ENCODE results near the gene TMEM204. TPM values are rescaled to one million over a fixed set of nuclear protein-coding genes. Genes with fewer than 3 reads are reported as not detected.

The TMEM204 gene
- total and polyA plus RNA-seq, 7 experiments from 2014 or later: 26.3 to 186 (median 152) TPM

- ChIA-PET CTCF (interaction anchor here (0.5 to 0.9 kb wide), 5 partner anchors 13 to 959 kb away, joined by 3 to 4 read pairs (median 3); partner anchors contain the start of gene NHLRC4), POLR2A (interaction anchor here (0.6 to 3.0 kb wide), 9 partner anchors 8 to 437 kb away, joined by 3 to 15 read pairs (median 4); partner anchors contain the start of genes JPT2, TELO2 and TMEM204)
- Mint-ChIP-seq H3K4me1 (peaks cover 12 to 47% (median 29%) of the 10 kb centered on the region in 7 donors), H3K27me3 (no peaks in the 10 kb centered on the region), H3K4me3 (peak overlapping the region; percentile 60 to 85 (median 78)), H3K27ac (peak overlapping the region; percentile 55 to 94 (median 88)), H3K36me3 (peaks cover 0 to 8% (median 0%) of the 10 kb centered on the region in 5 donors), H3K9me3 (no peaks in the 10 kb centered on the region)
- H3K36me3 ChIP-seq (ENCODE audit: control insufficient read depth in 2 of 3, insufficient read depth in 3 of 3, low read length in 3 of 3): peaks cover 0 to 4% (median 0%) of the 10 kb centered on the region in 3 experiments
- no peaks in the 10 kb centered on the region for H3K27me3 ChIP-seq (ENCODE audit: control insufficient read depth in 2 of 2, insufficient read depth in 2 of 2, low read length in 2 of 2)
- peak overlapping the region; percentile 71 for H3K27ac ChIP-seq (ENCODE audit: low read depth, low read length)
- ATAC-seq: peak; percentile 48
- intact Hi-C loops (cut with micrococcal nuclease): loop anchor here in 1 of 2 donors (1.0 to 10.0 kb wide), 5 partner anchors 9 to 399 kb away; partner anchors contain the start of gene JPT2
- no peaks in the 10 kb centered on the region for H3K9me3 ChIP-seq (ENCODE audit: control insufficient read depth in 2 of 3, low read length in 3 of 3)
- DNase-seq: peak in 3 of 9 donors; percentile 25 to 31 (median 30)
- peaks cover 10 to 33% of the 10 kb centered on the region in 2 donors for H3K4me1 ChIP-seq (ENCODE audit: control insufficient read depth in 2 of 2, insufficient read depth in 2 of 2, low read length in 2 of 2)
- H3K4me3 ChIP-seq (ENCODE audit: low read length): peak overlapping the region; percentile 24
These were observed 7.4 kb upstream of the TMEM204 start for GRCh38 chr16:1525871-1526607.

- H3K9me3 Mint-ChIP-seq: no peaks in the 10 kb centered on the region
- no peaks in the 10 kb centered on the region for H3K27me3 Mint-ChIP-seq
- intact Hi-C loops (cut with micrococcal nuclease): loop anchor here in 1 of 2 donors (1.0 to 10.0 kb wide), 5 partner anchors 8 to 398 kb away; partner anchors contain the start of gene JPT2
- Histone ChIP-seq H3K36me3 (ENCODE audit: control insufficient read depth in 2 of 3, insufficient read depth in 3 of 3, low read length in 3 of 3) (peaks cover 0 to 4% (median 0%) of the 10 kb centered on the region in 3 experiments), H3K4me3 (ENCODE audit: low read length) (peak overlapping the region; percentile 46), H3K27ac (ENCODE audit: low read depth, low read length) (peak overlapping the region; percentile 71), H3K27me3 (ENCODE audit: control insufficient read depth in 2 of 2, insufficient read depth in 2 of 2, low read length in 2 of 2) (no peaks in the 10 kb centered on the region), H3K9me3 (ENCODE audit: control insufficient read depth in 2 of 3, low read length in 3 of 3) (no peaks in the 10 kb centered on the region), H3K4me1 (ENCODE audit: control insufficient read depth in 2 of 2, insufficient read depth in 2 of 2, low read length in 2 of 2) (peaks cover 10 to 33% of the 10 kb centered on the region in 2 donors)
- peaks cover 0 to 8% (median 0%) of the 10 kb centered on the region in 5 donors for H3K36me3 Mint-ChIP-seq
- CTCF ChIA-PET: interaction anchor here (0.6 to 0.9 kb wide), 4 partner anchors 12 to 1548 kb away, joined by 3 to 4 read pairs (median 3); partner anchors contain the start of gene NHLRC4
- ATAC-seq: peak; percentile 65
- peak overlapping the region; percentile 62 to 92 (median 86) for H3K27ac Mint-ChIP-seq
- POLR2A ChIA-PET: interaction anchor here (0.7 to 3.0 kb wide), 5 partner anchors 10 to 106 kb away, joined by 3 to 15 read pairs (median 5); partner anchors contain the start of genes TELO2 and UQCC4
- H3K4me1 Mint-ChIP-seq: peaks cover 12 to 50% (median 33%) of the 10 kb centered on the region in 7 donors
- peak in 7 of 9 donors; percentile 42 to 58 (median 53) for DNase-seq
- peak overlapping the region; percentile 35 to 85 (median 78) for H3K4me3 Mint-ChIP-seq
These were observed 6.6 kb upstream of the TMEM204 start for GRCh38 chr16:1526608-1527555.

- peaks cover 0 to 4% (median 0%) of the 10 kb centered on the region in 3 experiments for H3K36me3 ChIP-seq (ENCODE audit: control insufficient read depth in 2 of 3, insufficient read depth in 3 of 3, low read length in 3 of 3)
- intact Hi-C loops (cut with micrococcal nuclease): loop anchor here in 1 of 2 donors (2.0 to 10.0 kb wide), 2 partner anchors 177 to 397 kb away; no protein-coding TSS in a partner anchor
- Mint-ChIP-seq H3K36me3 (peaks cover 0 to 5% (median 0%) of the 10 kb centered on the region in 5 donors), H3K27me3 (no peaks in the 10 kb centered on the region), H3K4me3 (peak overlapping the region; percentile 54 to 85 (median 79)), H3K27ac (peak overlapping the region; percentile 38 to 92 (median 87)), H3K4me1 (peaks cover 17 to 57% (median 33%) of the 10 kb centered on the region in 7 donors), H3K9me3 (no peaks in the 10 kb centered on the region)
- ChIA-PET CTCF (no interaction called here), POLR2A (interaction anchor here (0.6 to 3.0 kb wide), 6 partner anchors 8 to 229 kb away, joined by 3 to 15 read pairs (median 3); partner anchors contain the start of gene UQCC4)
- H3K27ac ChIP-seq (ENCODE audit: low read depth, low read length): peak overlapping the region; percentile 71
- DNase-seq: no peak
- no peak for ATAC-seq
- no peaks in the 10 kb centered on the region for H3K9me3 ChIP-seq (ENCODE audit: control insufficient read depth in 2 of 3, low read length in 3 of 3)
- H3K27me3 ChIP-seq (ENCODE audit: control insufficient read depth in 2 of 2, insufficient read depth in 2 of 2, low read length in 2 of 2): no peaks in the 10 kb centered on the region
- H3K4me1 ChIP-seq (ENCODE audit: control insufficient read depth in 2 of 2, insufficient read depth in 2 of 2, low read length in 2 of 2): peaks cover 14 to 44% of the 10 kb centered on the region in 2 donors
- H3K4me3 ChIP-seq (ENCODE audit: low read length): no peak overlapping the region
These were observed 5.3 kb upstream of the TMEM204 start for GRCh38 chr16:1527836-1528811.

GRCh38 chr16:1528921-1529537, 4.4 kb upstream of the TMEM204 start:
- H3K4me3 ChIP-seq (ENCODE audit: low read length): no peak overlapping the region
- H3K27me3 ChIP-seq (ENCODE audit: control insufficient read depth in 2 of 2, insufficient read depth in 2 of 2, low read length in 2 of 2): no peaks in the 10 kb centered on the region
- H3K36me3 Mint-ChIP-seq: peaks cover 0 to under 1% (median 0%) of the 10 kb centered on the region in 5 donors
- H3K9me3 ChIP-seq (ENCODE audit: control insufficient read depth in 2 of 3, low read length in 3 of 3): no peaks in the 10 kb centered on the region
- H3K4me1 Mint-ChIP-seq: peaks cover 17 to 57% (median 37%) of the 10 kb centered on the region in 7 donors
- no peaks in the 10 kb centered on the region for H3K9me3 Mint-ChIP-seq
- H3K27ac Mint-ChIP-seq: peak overlapping the region; percentile 46 to 95 (median 88)
- intact Hi-C loops (cut with micrococcal nuclease): loop anchor here in 1 of 2 donors (10.0 kb wide), 1 partner anchor 396 kb away; no protein-coding TSS in a partner anchor
- H3K4me1 ChIP-seq (ENCODE audit: control insufficient read depth in 2 of 2, insufficient read depth in 2 of 2, low read length in 2 of 2): peaks cover 16 to 46% of the 10 kb centered on the region in 2 donors
- no peak for ATAC-seq
- no peak overlapping the region for H3K27ac ChIP-seq (ENCODE audit: low read depth, low read length)
- peak overlapping the region in 8 of 10 donors; percentile 25 to 83 (median 54) for H3K4me3 Mint-ChIP-seq
- no peak for DNase-seq
- peaks cover 0 to 6% (median 0%) of the 10 kb centered on the region in 3 experiments for H3K36me3 ChIP-seq (ENCODE audit: control insufficient read depth in 2 of 3, insufficient read depth in 3 of 3, low read length in 3 of 3)
- ChIA-PET POLR2A (interaction anchor here (0.9 kb wide), 1 partner anchor 9 kb away, joined by 3 read pairs; no protein-coding TSS in a partner anchor), CTCF (no interaction called here)
- H3K27me3 Mint-ChIP-seq: no peaks in the 10 kb centered on the region

GRCh38 chr16:1530349-1530882, 3.0 kb upstream of the TMEM204 start:
- ChIA-PET POLR2A (interaction anchor here (0.6 kb wide), 1 partner anchor 630 kb away, joined by 3 read pairs; no protein-coding TSS in a partner anchor), CTCF (no interaction called here)
- no peak for DNase-seq
- Mint-ChIP-seq H3K36me3 (peaks cover 7 to 11% (median 8%) of the 10 kb centered on the region in 5 donors), H3K4me1 (peaks cover 24 to 58% (median 37%) of the 10 kb centered on the region in 7 donors), H3K27me3 (peaks cover 0 to 3% (median 0%) of the 10 kb centered on the region in 5 donors), H3K9me3 (no peaks in the 10 kb centered on the region), H3K27ac (peak overlapping the region in 7 of 9 donors; percentile 81 to 95 (median 92)), H3K4me3 (no peak overlapping the region)
- intact Hi-C loops (cut with micrococcal nuclease): loop anchor here (5.0 to 10.0 kb wide), 2 partner anchors 56 to 242 kb away; partner anchors contain the start of genes CLCN7 (in 1 of the 2), EME2 (in 1 of the 2), MRPS34 (in 1 of the 2) and NME3 (in 1 of the 2)
- no peak for ATAC-seq
- H3K27me3 ChIP-seq (ENCODE audit: control insufficient read depth in 2 of 2, insufficient read depth in 2 of 2, low read length in 2 of 2): no peaks in the 10 kb centered on the region
- H3K9me3 ChIP-seq (ENCODE audit: control insufficient read depth in 2 of 3, low read length in 3 of 3): no peaks in the 10 kb centered on the region
- H3K4me3 ChIP-seq (ENCODE audit: low read length): no peak overlapping the region
- peaks cover 0 to 16% (median 0%) of the 10 kb centered on the region in 3 experiments for H3K36me3 ChIP-seq (ENCODE audit: control insufficient read depth in 2 of 3, insufficient read depth in 3 of 3, low read length in 3 of 3)
- no peak overlapping the region for H3K27ac ChIP-seq (ENCODE audit: low read depth, low read length)
- peaks cover 17 to 41% of the 10 kb centered on the region in 2 donors for H3K4me1 ChIP-seq (ENCODE audit: control insufficient read depth in 2 of 2, insufficient read depth in 2 of 2, low read length in 2 of 2)
